Right cardiac atrium (tissue), 5 donors: ENCODE measurements around the gene MYL3. TPM values are rescaled to one million over a fixed set of nuclear protein-coding genes. Genes with fewer than 3 reads are reported as not detected.

ENCODE experiments used
- ATAC-seq, 2 donors: fragments of 200-7000 bp; cut with Tn5 transposase; one replicate each; pipeline versions ENCODE4 v1.8.0 to v1.9.1; 2020; ENCODE audit warnings: moderate library complexity in 2 of 2, mild to moderate bottlenecking in 1 of 2
- DNase-seq, 3 donors: peaks; one replicate each; pipeline ENCODE4 v3.0.0-alpha.2; 2020
- H3K27ac ChIP-seq: one replicate; pipeline ENCODE4 v1.5.1; 2013; ENCODE audit warnings: mild to moderate bottlenecking, low read length, control low read depth, moderate library complexity
- H3K27me3 ChIP-seq: one replicate; pipeline ENCODE4 v1.6.1; 2013; ENCODE audit not compliant: control insufficient read depth, insufficient read depth
- H3K4me1 ChIP-seq: one replicate; pipeline ENCODE4 v1.6.1; 2013; ENCODE audit warnings: low read length; ENCODE audit not compliant: control insufficient read depth, insufficient read depth
- H3K4me3 ChIP-seq: one replicate; pipeline ENCODE4 v1.5.1; 2013; ENCODE audit warnings: low read length, control low read depth
- H3K9me3 ChIP-seq: one replicate; pipeline ENCODE4 v1.6.1; 2013; ENCODE audit warnings: low read length; ENCODE audit not compliant: control insufficient read depth
- WGBS: extraction: QIAGEN DNeasy Blood & Tissue Kit; methylation state at CpG from one replicate; pipeline ENCODE4 v1.1.7; 2013; 5-methylcytosine and 5-hydroxymethylcytosine counted together
- intact Hi-C, 4 donors: fragments of 100-400 bp; cut with DNase I; formaldehyde crosslinking; loops; one replicate each; pipeline versions ENCODE4 v1.11.0 to v1.14.0; 2022 to 2023
- polyA plus RNA-seq: library from polyadenylated mRNA; stranded (reverse); fragments of 200-250 nt; gene quantifications from one replicate; pipeline ENCODE4 v1.2.3, GENCODE V29; 2013
- total RNA-seq, 4 donors: library from RNA; stranded (reverse); fragmentation: NEBNext Ultra II Directional; extraction: Animal tissue kit (Norgen Biotek cat#: 25700); gene quantifications; one replicate each; pipeline ENCODE4 v1.2.1, GENCODE V29; 2021
- donor health status: healthy with polysubstance abuse.
- donor health status: DM: no; HTN: yes; CAD: no.
- donor health status: DM: no; HTN: no; CAD: no.
- donor health status: DM: no; HTN: yes; CAD: no; lungs with severe emphysema.
- donor health status: DM: yes; HTN: yes; CAD: no.

The MYL3 gene
- total and polyA plus RNA-seq, 5 donors, result 42.7 to 1,012 (median 428) TPM

DNA sequence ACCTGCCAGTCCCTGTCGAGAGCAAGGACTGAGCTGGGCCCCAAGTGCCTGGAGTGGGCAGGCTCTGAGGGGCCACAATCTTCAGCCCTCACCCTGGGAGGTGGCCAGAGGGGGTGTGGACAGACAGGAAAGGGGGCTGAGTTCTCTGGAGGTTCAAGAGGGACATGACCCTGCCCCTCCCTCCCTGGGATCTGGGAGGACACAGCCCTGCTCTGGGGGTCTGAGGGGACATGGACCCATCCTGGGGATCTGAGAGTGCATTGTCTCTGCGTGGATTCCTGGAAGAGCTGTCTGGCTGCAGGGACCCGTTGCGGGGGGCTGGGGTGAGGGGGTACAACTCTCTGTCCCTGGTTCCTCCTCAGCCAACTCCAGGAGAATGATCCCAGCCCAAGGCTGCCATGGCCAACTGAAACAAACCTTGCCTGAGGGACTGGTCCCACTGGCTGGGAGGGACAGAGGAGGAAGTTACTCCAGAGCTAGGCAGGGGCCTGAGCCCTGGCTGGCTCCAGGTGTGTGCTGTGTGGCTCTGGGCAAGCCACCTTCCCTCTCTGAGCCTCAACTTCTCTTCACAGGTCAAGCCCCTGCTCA lies 43.3 kb upstream of the MYL3 start:
- H3K27ac ChIP-seq, result no peak overlapping the region
- intact Hi-C loops, result loop anchor here in 1 of 4 donors (5.0 kb wide), 1 partner anchor 204 kb away; the partner anchor contains the start of gene TMIE
- DNase-seq, result peak in 1 of 3 donors; percentile 44
- WGBS, result 71% methylated on average over 4 of the region's 4 CpGs
- no peak for ATAC-seq
- no peaks in the 10 kb centered on the region for H3K9me3 ChIP-seq
- no peaks in the 10 kb centered on the region for H3K27me3 ChIP-seq
- peaks cover 4% of the 10 kb centered on the region for H3K4me1 ChIP-seq
- H3K4me3 ChIP-seq, result no peak overlapping the region

DNA sequence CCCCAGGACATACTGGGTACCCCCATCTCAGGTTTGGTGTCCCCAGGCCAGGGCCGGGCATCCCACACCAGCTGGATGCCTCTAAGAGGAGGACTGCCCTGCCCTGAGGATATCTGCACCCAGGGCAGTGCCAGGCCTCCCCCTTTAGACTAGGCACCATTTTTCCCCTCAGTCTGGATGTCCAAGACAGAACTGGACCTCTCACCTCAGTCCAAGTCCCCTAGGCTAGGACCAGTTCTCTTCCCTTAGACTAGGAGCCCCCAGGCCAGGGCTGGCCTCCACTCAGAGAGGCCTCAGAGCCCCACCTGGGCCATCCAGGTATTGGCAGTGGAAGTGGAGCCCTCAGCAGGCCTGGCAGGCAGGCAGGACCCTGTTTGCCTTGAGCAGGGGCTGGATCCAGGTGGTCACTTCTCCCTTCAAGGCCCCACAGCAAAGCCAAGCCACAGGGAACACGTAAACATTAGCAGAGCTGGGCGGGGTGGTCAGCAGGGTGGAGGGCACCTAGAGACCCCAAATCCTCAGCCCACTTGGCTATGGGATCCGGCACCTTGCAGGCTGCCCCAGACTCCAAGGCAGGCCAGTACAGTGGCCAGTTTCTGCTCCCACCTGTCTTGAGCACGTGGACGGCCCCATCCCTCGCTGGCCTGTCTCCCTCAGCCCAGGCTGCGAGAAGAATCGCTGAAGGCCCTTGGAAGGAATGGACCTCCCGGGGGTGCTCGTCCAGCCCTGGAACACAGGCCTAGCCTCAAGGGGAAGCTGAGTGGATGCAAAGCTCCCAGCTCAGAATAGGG lies 42.6 kb upstream of the MYL3 start:
- intact Hi-C loops, result loop anchor here in 1 of 4 donors (5.0 kb wide), 1 partner anchor 204 kb away; the partner anchor contains the start of gene TMIE
- WGBS, result 78% methylated on average over 11 of the region's 11 CpGs
- no peak overlapping the region for H3K4me3 ChIP-seq
- H3K9me3 ChIP-seq, result no peaks in the 10 kb centered on the region
- H3K27ac ChIP-seq, result no peak overlapping the region
- peak in 2 of 3 donors; percentile 46 to 53 for DNase-seq
- ATAC-seq, result no peak
- no peaks in the 10 kb centered on the region for H3K27me3 ChIP-seq
- H3K4me1 ChIP-seq, result peaks cover 4% of the 10 kb centered on the region

DNA sequence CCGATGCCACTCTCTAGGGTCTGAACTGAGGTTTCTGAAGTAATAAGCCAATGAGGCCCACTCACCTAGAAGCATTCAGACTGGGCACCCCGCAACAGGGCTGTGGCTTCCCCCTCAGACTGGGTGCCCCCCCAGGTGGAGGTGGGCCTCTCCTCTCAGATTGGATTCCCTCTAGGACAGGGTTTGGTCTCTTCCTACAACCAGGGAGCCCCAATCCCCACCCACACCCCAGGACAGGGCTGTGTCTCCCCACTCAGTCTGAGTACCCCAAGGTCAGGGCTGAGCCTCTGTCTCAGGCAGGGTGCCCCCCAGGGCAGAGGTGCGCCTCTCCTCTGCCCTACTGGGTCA lies 41.9 kb upstream of the MYL3 start:
- DNase-seq, result peak in 2 of 3 donors; percentile 42 to 49
- intact Hi-C loops, result loop anchor here in 1 of 4 donors (5.0 kb wide), 1 partner anchor 203 kb away; the partner anchor contains the start of gene TMIE
- 93% methylated on average over 3 of the region's 3 CpGs for WGBS

DNA sequence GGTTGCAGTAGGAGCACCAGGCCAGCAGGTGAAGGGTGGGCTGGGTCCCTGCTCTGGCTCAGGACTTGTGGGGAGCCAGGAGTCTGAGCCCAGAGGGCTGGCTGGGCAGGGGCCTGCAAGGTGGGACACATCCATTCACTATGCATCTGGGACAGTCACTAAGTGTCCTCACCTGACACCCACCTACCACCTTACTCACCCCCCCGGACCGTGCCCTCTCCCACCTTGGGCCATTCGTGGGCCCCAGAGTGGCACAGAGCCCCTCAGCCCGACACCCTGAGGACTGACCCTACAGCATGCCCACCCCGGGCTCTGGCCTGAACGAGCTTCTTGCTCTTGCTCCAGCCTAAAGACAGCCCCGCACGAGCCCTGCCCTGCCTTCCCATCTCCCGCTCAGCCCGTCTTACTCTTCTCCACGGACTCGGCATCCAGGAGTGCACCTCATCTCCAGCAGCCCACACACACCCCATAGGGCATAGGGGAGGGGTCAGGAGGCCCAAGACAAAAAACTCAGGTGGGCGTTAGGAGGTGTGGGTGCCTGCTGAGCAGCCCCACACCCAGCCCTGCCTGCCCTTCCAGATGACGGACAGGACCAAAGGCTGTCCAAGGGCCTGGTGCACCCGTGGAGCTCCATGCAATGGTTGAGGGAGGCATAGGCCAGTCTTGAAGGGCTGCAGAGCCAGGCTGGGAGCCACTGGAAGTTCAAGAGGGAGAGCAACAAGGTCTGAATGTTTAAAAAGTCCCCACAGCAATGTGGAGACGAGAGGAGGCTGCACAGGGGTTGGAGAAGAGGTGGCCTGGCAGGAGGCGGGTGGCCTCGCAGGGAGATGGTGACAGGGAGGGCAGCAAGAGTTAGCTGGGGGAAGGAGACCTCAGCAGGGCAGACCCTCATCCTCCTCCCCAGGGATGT lies 41.3 kb upstream of the MYL3 start:
- WGBS, result 84% methylated on average over 18 of the region's 18 CpGs
- no peak overlapping the region for H3K4me3 ChIP-seq
- no peaks in the 10 kb centered on the region for H3K9me3 ChIP-seq
- H3K4me1 ChIP-seq, result peaks cover 4% of the 10 kb centered on the region
- no peak for ATAC-seq
- H3K27ac ChIP-seq, result no peak overlapping the region
- DNase-seq, result peak; percentile 13 to 54 (median 52)
- intact Hi-C loops, result loop anchor here in 2 of 4 donors (5.0 kb wide), 2 partner anchors 37 to 202 kb away; partner anchors contain the start of gene TMIE (in 1 of the 2)
- no peaks in the 10 kb centered on the region for H3K27me3 ChIP-seq

More for the DNA sequence above, 41.9 kb upstream of the MYL3 start:
- Histone ChIP-seq H3K27ac (no peak overlapping the region), H3K4me1 (peaks cover 4% of the 10 kb centered on the region), H3K9me3 (no peaks in the 10 kb centered on the region), H3K4me3 (no peak overlapping the region), H3K27me3 (no peaks in the 10 kb centered on the region)
- ATAC-seq, result no peak

DNA sequence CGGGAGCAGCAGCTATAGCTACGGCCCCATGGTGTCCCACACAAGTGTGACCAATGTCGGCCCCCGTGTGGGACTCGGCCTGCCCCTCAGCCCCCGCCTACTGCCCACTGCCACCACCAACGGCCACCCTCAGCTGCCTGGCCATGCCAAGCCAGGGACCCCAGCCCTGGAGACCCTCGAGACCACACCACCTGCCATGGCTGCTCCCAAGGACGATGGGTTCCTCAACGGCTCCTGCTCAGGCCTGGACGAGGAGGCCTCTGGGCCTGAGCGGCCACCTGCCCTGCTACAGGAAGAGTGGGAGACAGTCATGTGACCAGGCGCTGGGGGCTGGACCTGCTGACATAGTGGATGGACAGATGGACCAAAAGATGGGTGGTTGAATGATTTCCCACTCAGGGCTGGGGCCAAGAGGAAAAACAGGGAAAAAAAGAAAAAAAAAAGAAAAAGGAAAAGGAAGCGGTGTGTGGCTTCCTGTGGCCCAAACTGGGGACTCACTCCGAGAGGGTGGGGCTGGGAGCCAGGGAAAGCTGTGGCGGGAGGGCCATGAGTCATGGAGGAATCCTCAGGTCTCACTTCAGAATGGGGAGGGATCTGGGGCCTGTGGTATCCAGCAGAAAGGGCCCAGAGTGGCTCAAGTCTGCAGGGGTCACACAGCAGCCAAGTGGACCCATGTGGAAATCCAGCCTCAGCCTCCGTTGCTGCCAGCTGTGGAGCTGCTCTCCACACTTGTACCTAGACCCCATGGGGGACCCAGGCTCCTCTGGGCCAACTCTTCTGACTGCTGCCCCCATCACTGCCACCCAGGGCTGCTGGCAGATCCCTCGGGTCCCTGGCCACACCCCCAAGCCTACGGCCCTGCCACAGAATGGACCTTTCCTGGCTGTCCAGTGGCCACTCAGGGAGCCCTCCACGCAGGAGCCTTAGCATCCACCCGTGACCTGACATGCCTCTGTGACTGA lies 40.4 kb upstream of the MYL3 start:
- intact Hi-C loops, result loop anchor here in 1 of 4 donors (5.0 kb wide), 1 partner anchor 36 kb away; no protein-coding TSS in a partner anchor
- DNase-seq, result peak; percentile 59 to 72 (median 66)
- H3K9me3 ChIP-seq, result no peaks in the 10 kb centered on the region

DNA sequence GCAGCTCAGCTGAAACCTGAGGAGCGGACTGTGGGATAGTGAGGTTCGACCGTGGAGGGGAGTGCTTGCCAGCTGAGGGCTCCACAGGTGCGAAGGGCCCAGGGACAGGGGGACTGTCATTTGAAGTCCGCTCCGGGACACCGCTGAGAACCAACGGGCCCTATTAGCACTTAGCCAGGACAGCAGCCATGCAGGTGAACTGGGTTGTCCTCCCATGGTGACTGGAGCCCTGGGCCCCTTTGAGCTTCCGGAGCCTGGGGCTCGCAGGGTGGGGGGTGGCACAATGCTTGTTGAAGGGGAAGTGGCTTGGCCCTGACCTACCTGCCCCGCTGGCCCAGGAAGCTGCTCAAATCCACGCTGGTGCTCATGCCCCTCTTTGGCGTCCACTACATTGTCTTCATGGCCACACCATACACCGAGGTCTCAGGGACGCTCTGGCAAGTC lies 39.0 kb upstream of the MYL3 start:
- ATAC-seq, result no peak
- no peaks in the 10 kb centered on the region for H3K27me3 ChIP-seq
- 93% methylated on average over 15 of the region's 15 CpGs for WGBS
- no peak overlapping the region for H3K4me3 ChIP-seq
- H3K27ac ChIP-seq, result no peak overlapping the region
- H3K9me3 ChIP-seq, result no peaks in the 10 kb centered on the region
- intact Hi-C loops, result loop anchor here in 1 of 4 donors (5.0 kb wide), 1 partner anchor 35 kb away; no protein-coding TSS in a partner anchor
- DNase-seq, result peak; percentile 6 to 58 (median 47)
- peaks cover 2% of the 10 kb centered on the region for H3K4me1 ChIP-seq

More for the DNA sequence above, 40.4 kb upstream of the MYL3 start:
- no peak overlapping the region for H3K27ac ChIP-seq
- WGBS, result 76% methylated on average over 21 of the region's 21 CpGs
- peaks cover under 1% of the 10 kb centered on the region for H3K4me1 ChIP-seq
- no peaks in the 10 kb centered on the region for H3K27me3 ChIP-seq
- ATAC-seq, result peak in 1 of 2 donors; percentile 10
- H3K4me3 ChIP-seq, result no peak overlapping the region

DNA sequence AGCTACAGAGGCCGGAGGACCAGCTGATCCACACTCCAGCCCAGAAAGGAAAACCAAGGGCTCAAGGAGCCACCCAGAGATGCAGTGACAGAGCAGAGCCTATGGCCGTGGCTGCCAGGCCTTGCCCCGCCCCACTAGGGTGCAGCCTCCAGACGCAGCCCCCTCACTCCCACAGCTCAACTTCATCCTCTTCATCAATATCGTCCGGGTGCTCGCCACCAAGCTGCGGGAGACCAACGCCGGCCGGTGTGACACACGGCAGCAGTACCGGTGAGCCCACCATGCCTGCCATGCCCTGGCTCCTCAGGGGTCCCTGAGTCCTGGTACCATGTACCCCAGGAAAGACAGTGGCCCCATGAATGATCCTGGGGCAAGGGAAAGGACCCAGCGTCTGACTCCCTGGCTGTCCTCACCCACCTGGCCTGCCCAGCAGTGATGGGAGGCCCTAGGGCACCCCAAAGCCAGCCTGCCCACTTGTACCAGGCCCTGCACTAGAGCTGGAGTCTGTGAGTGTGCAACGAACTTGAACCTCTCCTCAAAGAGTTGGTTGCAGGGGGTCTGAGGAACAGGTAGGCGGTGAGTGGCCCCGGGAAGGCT lies 38.4 kb upstream of the MYL3 start:
- Histone ChIP-seq H3K27me3 (no peaks in the 10 kb centered on the region), H3K4me3 (no peak overlapping the region), H3K9me3 (no peaks in the 10 kb centered on the region), H3K4me1 (peaks cover 2% of the 10 kb centered on the region), H3K27ac (no peak overlapping the region)
- DNase-seq (peak; percentile 9 to 50 (median 44)), ATAC-seq (no peak)
- WGBS, result 94% methylated on average over 17 of the region's 17 CpGs
- intact Hi-C loops, result loop anchor here in 1 of 4 donors (5.0 kb wide), 1 partner anchor 34 kb away; no protein-coding TSS in a partner anchor

DNA sequence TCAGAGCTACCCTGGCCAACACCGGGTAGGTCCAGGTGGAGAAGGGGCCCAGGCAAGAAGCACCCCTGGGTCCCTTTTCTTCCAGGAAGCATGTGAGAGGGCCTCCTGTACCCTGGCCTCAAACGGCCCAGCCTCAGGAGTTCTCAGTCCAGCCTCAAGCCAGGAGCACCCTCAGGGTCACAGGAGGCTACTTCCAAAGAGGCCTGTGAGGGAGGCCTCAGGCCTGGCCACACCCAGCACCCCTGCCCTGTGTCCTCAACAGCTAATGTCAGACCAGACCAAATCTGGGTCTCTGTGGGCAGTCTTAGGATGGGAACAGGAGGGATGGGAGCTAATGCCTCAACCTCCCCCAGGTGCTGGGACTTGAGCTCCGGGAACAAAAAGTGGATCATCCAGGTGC lies 37.8 kb upstream of the MYL3 start:
- peaks cover 2% of the 10 kb centered on the region for H3K4me1 ChIP-seq
- no peak for ATAC-seq
- H3K27me3 ChIP-seq, result no peaks in the 10 kb centered on the region
- H3K27ac ChIP-seq, result no peak overlapping the region
- DNase-seq, result peak; percentile 9 to 42 (median 28)
- H3K9me3 ChIP-seq, result no peaks in the 10 kb centered on the region
- H3K4me3 ChIP-seq, result no peak overlapping the region
- WGBS, result 83% methylated on average over 3 of the region's 3 CpGs
- intact Hi-C loops, result loop anchor here in 1 of 4 donors (5.0 kb wide), 1 partner anchor 34 kb away; no protein-coding TSS in a partner anchor

DNA sequence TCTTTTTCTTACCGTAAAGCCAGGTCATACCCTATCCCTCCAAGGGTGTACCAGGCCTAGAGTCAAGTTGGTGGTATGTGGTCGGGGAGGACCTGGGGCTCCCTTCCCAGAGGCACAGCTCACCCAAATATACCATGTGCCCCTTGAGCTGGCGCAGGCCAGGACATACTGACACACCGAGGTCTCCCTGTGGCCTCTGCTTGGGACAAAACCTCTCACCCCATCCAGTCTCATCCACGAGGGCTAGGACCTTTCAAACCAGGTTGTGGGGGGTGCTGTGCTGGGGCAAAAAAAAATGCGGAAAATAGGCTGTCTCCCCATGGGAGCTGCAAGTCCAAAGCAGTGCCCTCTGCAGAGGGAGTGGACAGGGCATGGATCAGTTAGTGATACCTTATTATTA lies 37.1 kb upstream of the MYL3 start:
- H3K27ac ChIP-seq, result no peak overlapping the region
- peaks cover 2% of the 10 kb centered on the region for H3K4me1 ChIP-seq
- no peaks in the 10 kb centered on the region for H3K27me3 ChIP-seq
- ATAC-seq (no peak), DNase-seq (peak in 2 of 3 donors; percentile 19 to 51)
- H3K9me3 ChIP-seq, result no peaks in the 10 kb centered on the region
- WGBS, result 87% methylated on average over 6 of the region's 6 CpGs
- intact Hi-C loops, result loop anchor here in 1 of 4 donors (5.0 kb wide), 1 partner anchor 33 kb away; no protein-coding TSS in a partner anchor
- no peak overlapping the region for H3K4me3 ChIP-seq
